Stomach (tissue), 4 donors: Measurements from ENCODE around the gene CCDC183.
"Not testable (repeated sequence)": the region's sequence is repeated elsewhere in the genome, so short reads cannot be mapped to it uniquely, and the experiment has no call there.

Experiments
- EP300 ChIP-seq: sonication (generic); formaldehyde crosslinking; IDR thresholded peaks from one replicate; pipeline ENCODE4 v1.6.1; 2017; ENCODE audit warnings: antibody characterized with exemption
- POLR2A ChIP-seq, 4 donors: fragments of 450-650 bp; IDR thresholded peaks; one replicate each; pipeline ENCODE4 v1.6.1; 2016; ENCODE audit warnings: antibody characterized with exemption in 4 of 4, control low read depth in 2 of 4, mild to moderate bottlenecking in 1 of 4, moderate library complexity in 1 of 4
- POLR2AphosphoS5 ChIP-seq, 3 donors: sonication (generic); formaldehyde crosslinking; IDR thresholded peaks; one replicate each; pipeline ENCODE4 v1.6.1; 2016; ENCODE audit warnings: antibody characterized with exemption in 3 of 3
- TF ChIP-seq, protein P1 (sequence below), 7 experiments: fragments of 450-650 bp in 4 of 7; fragments of 200-600 bp in 3 of 7; sonication (generic) in 3 of 7; IDR thresholded peaks; one replicate each; pipeline ENCODE4 v1.5.1; 2016 to 2019; ENCODE audit warnings: antibody characterized with exemption in 7 of 7, control low read depth in 2 of 7, mild to moderate bottlenecking in 1 of 7

- TF ChIP-seq, protein P1, sequence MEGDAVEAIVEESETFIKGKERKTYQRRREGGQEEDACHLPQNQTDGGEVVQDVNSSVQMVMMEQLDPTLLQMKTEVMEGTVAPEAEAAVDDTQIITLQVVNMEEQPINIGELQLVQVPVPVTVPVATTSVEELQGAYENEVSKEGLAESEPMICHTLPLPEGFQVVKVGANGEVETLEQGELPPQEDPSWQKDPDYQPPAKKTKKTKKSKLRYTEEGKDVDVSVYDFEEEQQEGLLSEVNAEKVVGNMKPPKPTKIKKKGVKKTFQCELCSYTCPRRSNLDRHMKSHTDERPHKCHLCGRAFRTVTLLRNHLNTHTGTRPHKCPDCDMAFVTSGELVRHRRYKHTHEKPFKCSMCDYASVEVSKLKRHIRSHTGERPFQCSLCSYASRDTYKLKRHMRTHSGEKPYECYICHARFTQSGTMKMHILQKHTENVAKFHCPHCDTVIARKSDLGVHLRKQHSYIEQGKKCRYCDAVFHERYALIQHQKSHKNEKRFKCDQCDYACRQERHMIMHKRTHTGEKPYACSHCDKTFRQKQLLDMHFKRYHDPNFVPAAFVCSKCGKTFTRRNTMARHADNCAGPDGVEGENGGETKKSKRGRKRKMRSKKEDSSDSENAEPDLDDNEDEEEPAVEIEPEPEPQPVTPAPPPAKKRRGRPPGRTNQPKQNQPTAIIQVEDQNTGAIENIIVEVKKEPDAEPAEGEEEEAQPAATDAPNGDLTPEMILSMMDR (IDR thresholded peaks at IDR 0.05): peak in 5 of 7 experiments; percentile 62 to 89 (median 84)
- TF ChIP-seq POLR2A (IDR thresholded peaks at IDR 0.05); EP300: not testable (repeated sequence)
- TF ChIP-seq POLR2AphosphoS5 (IDR thresholded peaks at IDR 0.05): peak in 1 of 3 donors; percentile 59
Observed at GRCh38 chr9:136842380-136842948, 46.3 kb downstream of the CCDC183 start, which contains the start of gene AJM1.
